Fibroblast of lung (primary cell): ENCODE data around the gene RAPGEF5.

Source experiments
- EZH2 ChIP-seq: IDR thresholded peaks from 2 replicates; pipeline ENCODE4 v1.5.1; 2012; ENCODE audit warnings: low read length, control low read depth, mild to moderate bottlenecking; ENCODE audit errors: missing control alignments
- TF ChIP-seq, protein P1 (sequence below), 2 donors: IDR thresholded peaks in 1 of 2; conservative IDR thresholded peaks in 1 of 2; 1 replicate in 1 of 2; 2 replicates in 1 of 2; pipeline ENCODE4 v1.5.1; 2011 to 2012; ENCODE audit warnings: low read length in 2 of 2, control low read depth in 1 of 2, inconsistent platforms in 1 of 2, low read depth in 1 of 2, mild to moderate bottlenecking in 1 of 2

DNA sequence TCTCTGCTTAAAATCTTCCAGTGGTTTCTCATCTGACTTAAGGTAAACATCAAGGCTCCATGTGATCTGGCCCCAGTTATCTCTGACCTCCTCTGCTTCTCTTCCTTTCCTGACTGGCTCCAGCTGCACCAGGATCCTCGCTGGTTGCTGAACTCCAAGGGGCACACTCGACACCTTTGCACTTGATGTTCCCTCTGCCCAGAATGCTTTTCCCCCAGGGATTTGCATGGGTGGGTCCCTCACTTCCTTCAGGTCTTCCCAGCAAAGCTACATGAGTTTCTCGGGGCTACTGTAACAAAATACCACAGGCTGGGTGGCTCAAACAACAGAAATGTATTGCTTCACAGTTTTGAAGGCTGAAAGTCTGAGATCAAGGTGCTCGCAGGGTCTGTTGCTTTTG lies 245.3 kb downstream of the RAPGEF5 start:
- TF ChIP-seq, protein P1, sequence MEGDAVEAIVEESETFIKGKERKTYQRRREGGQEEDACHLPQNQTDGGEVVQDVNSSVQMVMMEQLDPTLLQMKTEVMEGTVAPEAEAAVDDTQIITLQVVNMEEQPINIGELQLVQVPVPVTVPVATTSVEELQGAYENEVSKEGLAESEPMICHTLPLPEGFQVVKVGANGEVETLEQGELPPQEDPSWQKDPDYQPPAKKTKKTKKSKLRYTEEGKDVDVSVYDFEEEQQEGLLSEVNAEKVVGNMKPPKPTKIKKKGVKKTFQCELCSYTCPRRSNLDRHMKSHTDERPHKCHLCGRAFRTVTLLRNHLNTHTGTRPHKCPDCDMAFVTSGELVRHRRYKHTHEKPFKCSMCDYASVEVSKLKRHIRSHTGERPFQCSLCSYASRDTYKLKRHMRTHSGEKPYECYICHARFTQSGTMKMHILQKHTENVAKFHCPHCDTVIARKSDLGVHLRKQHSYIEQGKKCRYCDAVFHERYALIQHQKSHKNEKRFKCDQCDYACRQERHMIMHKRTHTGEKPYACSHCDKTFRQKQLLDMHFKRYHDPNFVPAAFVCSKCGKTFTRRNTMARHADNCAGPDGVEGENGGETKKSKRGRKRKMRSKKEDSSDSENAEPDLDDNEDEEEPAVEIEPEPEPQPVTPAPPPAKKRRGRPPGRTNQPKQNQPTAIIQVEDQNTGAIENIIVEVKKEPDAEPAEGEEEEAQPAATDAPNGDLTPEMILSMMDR (conservative IDR thresholded peaks at IDR 0.05 in 1 of 2, IDR thresholded peaks at IDR 0.05 in 1 of 2; ENCODE audit: low read depth in 1 of 2, low read length in 2 of 2) = no peak
- TF ChIP-seq EZH2 = no peak
